H1 (cell line): Measurements from ENCODE around the gene SLC17A8. TPM values are rescaled to one million over a fixed set of nuclear protein-coding genes. Genes with fewer than 3 reads are reported as not detected.

Experiments used
- CTCF ChIA-PET: fragments of 300-600 bp; sonication (Branson Sonifier 250); formaldehyde crosslinking; loops from one replicate; lab custom pipeline; 2021; ENCODE audit not compliant: partially characterized antibody; lab: Charles Lee
- POLR2A ChIA-PET: fragments of 300-600 bp; sonication (Branson Sonifier 250); formaldehyde crosslinking; loops from one replicate; lab custom pipeline; 2021; ENCODE audit warnings: inconsistent platforms; ENCODE audit not compliant: partially characterized antibody; lab: Charles Lee
- DNase-seq, 2 experiments: peaks; one replicate each; pipeline versions ENCODE4 v3.0.0 to v3.0.0-alpha.2; 2010 to 2022; ENCODE audit warnings: low spot score in 2 of 2, low read depth in 1 of 2, mixed read lengths in 1 of 2
- FAIRE-seq: peaks from 2 replicates; lab custom pipeline; 2011; peaks lifted over from hg19 to GRCh38; lab: Jason Lieb, UNC
- H2AFZ ChIP-seq: 2 replicates; pipeline ENCODE4 v1.8.1; 2012; ENCODE audit warnings: low read length, inconsistent platforms
- H2AK5ac ChIP-seq: 2 replicates; pipeline ENCODE4 v1.6.1; 2013; ENCODE audit warnings: low read depth, low read length
- H2BK120ac ChIP-seq: replicated peaks from 2 replicates; pipeline ENCODE3; 2013; ENCODE audit warnings: low read depth, low read length, inconsistent platforms
- H2BK12ac ChIP-seq: 2 replicates; pipeline ENCODE4 v1.6.1; 2013; ENCODE audit warnings: low read depth, low read length
- H2BK15ac ChIP-seq: 2 replicates; pipeline ENCODE4 v1.6.1; 2013; ENCODE audit warnings: low read length
- H2BK20ac ChIP-seq: 2 replicates; pipeline ENCODE4 v1.6.1; 2013; ENCODE audit warnings: low read length
- H2BK5ac ChIP-seq: 2 replicates; pipeline ENCODE4 v1.6.1; 2013; ENCODE audit warnings: low read depth, low read length
- H3K14ac ChIP-seq: 2 replicates; pipeline ENCODE4 v1.6.1; 2013; ENCODE audit warnings: inconsistent platforms; ENCODE audit not compliant: insufficient read length
- H3K18ac ChIP-seq: 2 replicates; pipeline ENCODE4 v1.6.1; 2013; ENCODE audit warnings: low read length; ENCODE audit errors: extremely low read depth
- H3K23ac ChIP-seq: 2 replicates; pipeline ENCODE4 v1.6.1; 2013; ENCODE audit warnings: inconsistent platforms; ENCODE audit not compliant: insufficient read length
- H3K23me2 ChIP-seq: 2 replicates; pipeline ENCODE4 v1.6.1; 2013; ENCODE audit warnings: low read depth, low read length
- H3K27ac ChIP-seq: 2 replicates; pipeline ENCODE4 v1.6.1; 2011; ENCODE audit warnings: low read depth, low read length, inconsistent platforms
- H3K27me3 ChIP-seq, 4 experiments: replicated peaks in 1 of 4; 1 replicate in 1 of 4; 2 replicates in 3 of 4; pipeline versions ENCODE4 v1.6.1 to v1.8.1; 2011 to 2013; ENCODE audit warnings: low read length in 3 of 4, mild to moderate bottlenecking in 3 of 4, inconsistent platforms in 2 of 4, mixed read lengths in 2 of 4, moderate library complexity in 1 of 4; ENCODE audit not compliant: control insufficient read depth in 3 of 4, insufficient read depth in 3 of 4; ENCODE audit errors: extremely low read depth in 1 of 4
- H3K36me3 ChIP-seq, 4 experiments: 2 replicates each; pipeline versions ENCODE4 v1.6.1 to v1.8.1; 2011 to 2013; ENCODE audit warnings: mild to moderate bottlenecking in 4 of 4, low read length in 3 of 4, moderate library complexity in 2 of 4, control low read depth in 1 of 4, inconsistent platforms in 1 of 4; ENCODE audit not compliant: insufficient read depth in 4 of 4, control insufficient read depth in 2 of 4
- H3K4ac ChIP-seq: replicated peaks from 2 replicates; pipeline ENCODE3; 2013; ENCODE audit warnings: low read length, low read depth, mixed read lengths, inconsistent platforms; ENCODE audit not compliant: insufficient read length
- H3K4me1 ChIP-seq, 4 experiments: replicated peaks in 1 of 4; 1 replicate in 1 of 4; 2 replicates in 3 of 4; pipeline versions ENCODE4 v1.6.1 to v1.8.1; 2011 to 2013; ENCODE audit warnings: low read length in 3 of 4, inconsistent platforms in 2 of 4, mixed read lengths in 1 of 4; ENCODE audit not compliant: insufficient read depth in 4 of 4, control insufficient read depth in 3 of 4
- H3K4me2 ChIP-seq, 2 experiments: 2 replicates each; pipeline versions ENCODE4 v1.6.1 to v1.8.1; 2011 to 2013; ENCODE audit warnings: low read depth in 2 of 2, low read length in 2 of 2, control low read depth in 1 of 2, inconsistent platforms in 1 of 2, mild to moderate bottlenecking in 1 of 2; ENCODE audit not compliant: insufficient read depth in 1 of 2
- H3K4me3 ChIP-seq, 4 experiments: fragments of 200-600, 300-600 bp in 1 of 4; sonication (generic), shearing (Covaris generic), sonication (Bioruptor Twin) in 1 of 4; 2 replicates each; pipeline versions ENCODE4 v1.5.1 to v1.8.1; 2011 to 2016; ENCODE audit warnings: low read length in 4 of 4, low read depth in 3 of 4, control low read depth in 2 of 4, inconsistent platforms in 2 of 4, mild to moderate bottlenecking in 2 of 4, mixed read lengths in 1 of 4, moderate library complexity in 1 of 4; ENCODE audit not compliant: insufficient read depth in 2 of 4; ENCODE audit errors: extremely low read depth in 1 of 4
- H3K56ac ChIP-seq: replicated peaks from 2 replicates; pipeline ENCODE3; 2013; ENCODE audit warnings: low read depth, mild to moderate bottlenecking, mixed read lengths, low read length, inconsistent platforms; ENCODE audit not compliant: insufficient read length
- H3K79me1 ChIP-seq: 2 replicates; pipeline ENCODE4 v1.6.1; 2013; ENCODE audit warnings: low read depth, low read length, control low read depth
- H3K79me2 ChIP-seq, 2 experiments: 2 replicates each; pipeline versions ENCODE4 v1.6.1 to v1.8.1; 2012 to 2013; ENCODE audit warnings: low read length in 2 of 2, mild to moderate bottlenecking in 2 of 2, inconsistent platforms in 1 of 2; ENCODE audit not compliant: insufficient read depth in 2 of 2, control insufficient read depth in 1 of 2
- H3K9ac ChIP-seq, 4 experiments: replicated peaks in 1 of 4; 1 replicate in 1 of 4; 2 replicates in 3 of 4; pipeline versions ENCODE4 v1.6.1 to v1.8.1; 2011 to 2013; ENCODE audit warnings: low read depth in 3 of 4, low read length in 3 of 4, control low read depth in 2 of 4, mild to moderate bottlenecking in 2 of 4, moderate library complexity in 2 of 4, inconsistent platforms in 1 of 4; ENCODE audit errors: extremely low read depth in 1 of 4
- H3K9me3 ChIP-seq, 2 experiments: 2 replicates each; pipeline versions ENCODE4 v1.6.1 to v1.8.1; 2012 to 2013; ENCODE audit warnings: mild to moderate bottlenecking in 2 of 2, moderate library complexity in 2 of 2, control low read depth in 1 of 2, inconsistent platforms in 1 of 2, low read depth in 1 of 2, low read length in 1 of 2, mixed read lengths in 1 of 2; ENCODE audit not compliant: insufficient read depth in 2 of 2
- H4K20me1 ChIP-seq, 2 experiments: replicated peaks in 1 of 2; 2 replicates each; pipeline versions ENCODE3 to v1.8.1; 2011 to 2013; ENCODE audit warnings: inconsistent platforms in 2 of 2, low read length in 2 of 2, mild to moderate bottlenecking in 1 of 2; ENCODE audit not compliant: insufficient read depth in 2 of 2, control insufficient read depth in 1 of 2
- H4K5ac ChIP-seq: 2 replicates; pipeline ENCODE4 v1.6.1; 2013; ENCODE audit warnings: low read length, low read depth, mixed read lengths, inconsistent platforms; ENCODE audit not compliant: insufficient read length
- H4K8ac ChIP-seq: 2 replicates; pipeline ENCODE4 v1.8.0; 2013; ENCODE audit warnings: mild to moderate bottlenecking, moderate library complexity, low read length, inconsistent platforms; ENCODE audit not compliant: insufficient read depth; ENCODE audit errors: extremely low read depth
- H4K91ac ChIP-seq: replicated peaks from 2 replicates; pipeline ENCODE3; 2013; ENCODE audit warnings: low read length, mixed read lengths, inconsistent platforms; ENCODE audit not compliant: insufficient read length
- BRCA1 ChIP-seq: IDR thresholded peaks from 2 replicates; pipeline ENCODE4 v1.6.1; 2012; ENCODE audit warnings: low read depth, low read length, improper control_type of control experiment
- CBX5 ChIP-seq: fragments of 300-800, 300-1000 bp; sonication (generic); IDR thresholded peaks from 2 replicates; pipeline ENCODE4 v1.7.1; 2016; ENCODE audit warnings: antibody characterized with exemption, low read length, low read depth
- CHD1 ChIP-seq: IDR thresholded peaks from 2 replicates; pipeline ENCODE4 v1.6.1; 2012; ENCODE audit warnings: low read depth, low read length, improper control_type of control experiment
- E2F6 ChIP-seq: IDR thresholded peaks from 2 replicates; pipeline ENCODE4 v1.6.1; 2012; ENCODE audit warnings: inconsistent platforms
- GTF2F1 ChIP-seq: IDR thresholded peaks from 2 replicates; pipeline ENCODE4 v1.6.1; 2012; ENCODE audit warnings: low read depth, low read length, improper control_type of control experiment, borderline replicate concordance
- MAFK ChIP-seq: IDR thresholded peaks from 2 replicates; pipeline ENCODE4 v1.6.1; 2012; ENCODE audit warnings: low read depth, mild to moderate bottlenecking, improper control_type of control experiment, low read length
- SP4 ChIP-seq: IDR thresholded peaks from 2 replicates; pipeline ENCODE4 v1.6.1; 2012; ENCODE audit warnings: low read length, inconsistent platforms
- TCF12 ChIP-seq: IDR thresholded peaks from 2 replicates; pipeline ENCODE4 v1.6.1; 2011; ENCODE audit warnings: low read depth, mild to moderate bottlenecking, low read length
- WGBS, 2 experiments: shearing (Covaris generic) in 1 of 2; methylation state at CpG; one replicate each; pipeline versions ENCODE4 v1.1.6 to v1.1.7; 2013 to 2015; ENCODE audit warnings: low lambda C conversion rate in 2 of 2, mixed read lengths in 2 of 2, inconsistent platforms in 1 of 2, low coverage in 1 of 2, missing lambda C conversion rate in 1 of 2; ENCODE audit not compliant: insufficient replicate concordance in 2 of 2, insufficient coverage in 1 of 2, insufficient read length in 1 of 2; ENCODE audit errors: extremely low coverage in 1 of 2, missing lambda C conversion rate in 1 of 2; 5-methylcytosine and 5-hydroxymethylcytosine counted together
- polyA plus RNA-seq, 7 experiments: library from polyadenylated mRNA; depleted of rRNA in 3 of 7; stranded (reverse) in 5 of 7; unstranded in 2 of 7; fragments of >200 nt in 5 of 7; fragments of 200-250 nt in 2 of 7; gene quantifications; 1 replicate in 5 of 7; 2 replicates in 1 of 7; 4 replicates in 1 of 7; pipeline versions ENCODE4 v1.2.1 to v1.2.3, GENCODE V29; 2011 to 2013; ENCODE audit warnings: missing spikeins in 2 of 7, mixed read lengths in 2 of 7
- total RNA-seq: library from RNA; stranded (reverse); fragmentation: NEBNext Ultra II Directional; extraction: Animal tissue kit (Norgen Biotek cat#: 25700); gene quantifications from 2 replicates; pipeline ENCODE4 v1.2.1, GENCODE V29; 2021

The SLC17A8 gene
- total and polyA plus RNA-seq, 2 of the 8 experiments (the other 6 are each of a cell fraction or from before 2014, with no cell fraction given) = 0.14 to 0.30 TPM

GRCh38 chr12:100455896-100456295 is 99.0 kb downstream of the SLC17A8 start:
- H3K79me1 ChIP-seq = no peaks in the 10 kb centered on the region
- TF ChIP-seq E2F6 = no peak
- TF ChIP-seq GTF2F1 = no peak
- TF ChIP-seq MAFK = no peak
- no peak for TF ChIP-seq BRCA1
- TF ChIP-seq TCF12 = no peak
- no peak for TF ChIP-seq SP4
- TF ChIP-seq CBX5 = no peak
- TF ChIP-seq CHD1 = no peak
- TF ChIP-seq, all 59 proteins: peak for 0
- Histone ChIP-seq H3K9ac (no peak overlapping the region), H3K27me3 (no peaks in the 10 kb centered on the region), H3K79me2 (no peaks in the 10 kb centered on the region), H3K4me2 (no peak overlapping the region), H3K23me2 (no peaks in the 10 kb centered on the region), H4K5ac (no peak overlapping the region), H3K36me3 (no peaks in the 10 kb centered on the region), H2BK20ac (no peak overlapping the region), H2BK15ac (no peak overlapping the region), H3K4me1 (peaks cover 0 to 3% (median 1%) of the 10 kb centered on the region in 4 experiments; a peak in 1 of 7 replicates), H2AFZ (no peak overlapping the region), H3K27ac (no peak overlapping the region), H2AK5ac (no peak overlapping the region), H4K8ac (no peak overlapping the region), H4K20me1 (no peaks in the 10 kb centered on the region), H3K23ac (no peak overlapping the region), H3K9me3 (no peaks in the 10 kb centered on the region), H3K4ac (no peak overlapping the region), H3K4me3 (no peak overlapping the region), H2BK120ac (no peak overlapping the region), H3K56ac (no peak overlapping the region), H3K18ac (no peak overlapping the region), H4K91ac (no peak overlapping the region), H2BK5ac (no peak overlapping the region), H3K14ac (no peak overlapping the region), H2BK12ac (no peak overlapping the region)
- FAIRE-seq = no peak
- POLR2A ChIA-PET = interaction anchor here (0.5 kb wide), 1 partner anchor 281 kb away, joined by 3 read pairs; no protein-coding TSS in a partner anchor
- CTCF ChIA-PET = interaction anchor here (0.6 to 2.0 kb wide), 8 partner anchors 14 to 273 kb away, joined by 3 to 7 read pairs (median 4); no protein-coding TSS in a partner anchor
- no peak for DNase-seq
- WGBS, 2 experiments = 85% methylated on average over 3 of the region's 3 CpGs; no CpG with 5 or more reads in 1 of the 2 experiments
